ENCODE results near the gene BACE2. TPM values are rescaled to one million over a fixed set of nuclear protein-coding genes. Genes with fewer than 3 reads are reported as not detected.
A peak's percentile ranks its signal among the peaks of the same experiment; 100 is the strongest.

Gene BACE2
- total RNA-seq, 6 experiments from 2014 or later, result 4.3 to 7.9 (median 5.4) TPM

- no peak for ATAC-seq
- no peaks in the 10 kb centered on the region for H3K27me3 ChIP-seq
- no peak overlapping the region for H3K27ac ChIP-seq
- no peaks in the 10 kb centered on the region for H3K36me3 ChIP-seq
- no peak overlapping the region for H3K4me3 ChIP-seq
- no peak for DNase-seq
- TF ChIP-seq CTCF (IDR thresholded peaks at IDR 0.05) (no peak), POLR2A (IDR thresholded peaks at IDR 0.05) (no peak)
- intact Hi-C loops (cut with DNase I), result no loop called here
- no peaks in the 10 kb centered on the region for H3K9me3 ChIP-seq
- H3K4me1 ChIP-seq, result no peaks in the 10 kb centered on the region
- 49% methylated on average over 2 of the region's 6 CpGs for WGBS (ENCODE audit: insufficient coverage, low coverage, low lambda C conversion rate, missing lambda C conversion rate)
Measured at GRCh38 chr21:41208376-41208763, 40.4 kb downstream of the BACE2 start.

DNA sequence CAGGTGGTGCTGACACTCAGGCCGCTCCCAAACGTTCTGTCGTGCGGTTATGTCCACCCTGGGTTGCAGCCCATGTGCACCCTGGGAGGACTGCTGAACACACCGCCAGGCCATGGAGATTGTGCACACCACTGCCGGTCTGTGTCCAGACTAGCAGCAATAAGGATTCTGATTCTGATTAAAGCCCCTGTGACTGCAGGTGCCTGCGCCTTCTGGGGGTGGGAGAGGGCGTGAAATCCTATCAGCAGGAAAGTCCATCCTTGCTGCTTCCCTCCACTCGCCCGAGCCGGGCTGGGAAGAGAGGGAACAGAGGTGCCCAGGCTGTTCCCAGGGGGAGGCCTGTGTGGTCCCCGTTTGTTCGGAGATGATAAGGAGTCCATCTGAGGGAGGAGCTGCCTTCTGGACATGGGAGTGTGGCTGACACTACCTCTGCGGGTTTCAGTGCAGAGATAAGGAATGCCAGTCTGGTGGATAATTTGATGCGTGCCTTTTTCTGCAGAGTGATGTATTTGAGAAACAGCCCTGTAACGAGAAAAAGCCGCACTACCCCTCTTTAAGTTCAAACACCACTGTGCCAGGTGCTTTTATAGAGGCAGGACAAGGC is 41.2 kb downstream of the BACE2 start:
- Histone ChIP-seq H3K36me3 (no peaks in the 10 kb centered on the region), H3K9me3 (no peaks in the 10 kb centered on the region), H3K27ac (no peak overlapping the region), H3K27me3 (no peaks in the 10 kb centered on the region), H3K4me1 (no peaks in the 10 kb centered on the region), H3K4me3 (no peak overlapping the region)
- no peak for DNase-seq
- ATAC-seq, result peak in 1 of 4 donors; percentile 7
- intact Hi-C loops (cut with DNase I), result no loop called here
- TF ChIP-seq CTCF (IDR thresholded peaks at IDR 0.05) (no peak), POLR2A (IDR thresholded peaks at IDR 0.05) (no peak)
- 53% methylated on average over 8 of the region's 17 CpGs for WGBS (ENCODE audit: insufficient coverage, low coverage, low lambda C conversion rate, missing lambda C conversion rate)

DNA sequence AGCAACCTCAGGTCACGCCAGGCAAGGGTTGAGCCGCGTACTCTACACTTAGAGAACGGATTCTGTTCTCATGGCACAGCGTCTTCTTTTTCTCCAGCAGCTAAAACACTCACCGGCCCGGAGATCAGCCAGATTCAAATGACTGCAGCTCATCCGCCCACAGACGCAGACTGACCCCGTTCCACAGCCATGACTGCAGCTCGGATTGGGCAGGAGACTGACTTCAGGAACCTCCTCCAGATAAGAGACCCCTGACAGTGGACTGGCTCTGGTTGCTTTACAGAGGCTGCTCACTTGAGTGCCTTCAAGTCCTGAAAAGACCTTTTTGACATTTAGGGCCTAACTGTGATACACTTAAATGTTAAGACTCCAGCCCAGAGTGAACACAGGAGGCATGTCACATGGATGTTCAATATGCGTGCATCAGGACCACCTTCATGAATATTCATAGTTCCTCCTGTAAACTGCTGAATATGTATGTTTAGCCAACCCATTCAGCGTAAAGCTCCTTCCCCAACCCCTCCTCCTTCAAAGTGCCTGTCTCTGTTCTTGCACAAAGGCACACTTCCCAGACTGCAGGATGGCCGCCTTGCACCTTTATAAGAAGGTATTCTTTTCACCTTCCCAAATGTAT is 42.6 kb downstream of the BACE2 start:
- intact Hi-C loops (cut with DNase I), result no loop called here
- Histone ChIP-seq H3K4me1 (no peaks in the 10 kb centered on the region), H3K4me3 (no peak overlapping the region), H3K36me3 (no peaks in the 10 kb centered on the region), H3K27me3 (no peaks in the 10 kb centered on the region), H3K9me3 (no peaks in the 10 kb centered on the region), H3K27ac (no peak overlapping the region)
- ATAC-seq (no peak), DNase-seq (no peak)
- 62% methylated on average over 12 of the region's 14 CpGs for WGBS (ENCODE audit: insufficient coverage, low coverage, low lambda C conversion rate, missing lambda C conversion rate)
- TF ChIP-seq CTCF (IDR thresholded peaks at IDR 0.05) (no peak), POLR2A (IDR thresholded peaks at IDR 0.05) (no peak)

DNA sequence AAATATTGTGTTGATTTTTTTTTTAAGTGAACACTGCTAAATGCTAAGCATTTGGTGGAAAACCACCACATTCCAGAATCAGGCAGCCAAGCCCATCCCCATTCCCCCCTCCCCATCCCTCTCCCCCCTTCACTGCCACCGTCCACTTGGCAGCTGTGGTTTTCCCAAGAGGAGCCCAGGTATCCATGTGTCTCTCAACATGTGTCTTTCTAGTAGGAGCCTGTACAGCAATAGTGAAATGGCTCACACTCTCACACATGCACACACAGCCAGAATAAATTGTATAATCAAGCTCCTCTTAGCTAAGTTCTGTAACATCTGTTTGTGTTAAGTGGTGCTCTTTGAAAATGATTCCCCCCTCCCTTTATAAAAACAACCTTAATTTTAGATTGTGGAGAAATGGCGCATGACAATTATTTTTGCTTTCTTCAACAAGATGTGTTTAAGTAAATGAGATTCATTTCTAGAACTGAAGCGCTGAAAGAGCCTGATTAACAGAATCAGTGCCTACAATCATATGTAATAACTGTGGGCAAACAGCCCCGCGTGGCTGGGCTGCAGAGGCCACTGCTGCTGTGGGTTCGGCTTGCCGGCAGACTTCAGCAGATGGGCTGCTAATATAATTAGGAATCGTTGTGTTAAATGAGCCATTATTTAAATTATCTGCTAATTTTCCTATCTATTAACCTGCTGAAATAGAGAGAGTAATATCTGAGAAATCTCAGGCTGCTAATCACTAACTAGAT is 43.3 kb downstream of the BACE2 start:
- intact Hi-C loops (cut with DNase I), result no loop called here
- DNase-seq, result no peak
- 72% methylated on average over 8 of the region's 8 CpGs for WGBS (ENCODE audit: insufficient coverage, low coverage, low lambda C conversion rate, missing lambda C conversion rate)

More for the DNA sequence above, 43.3 kb downstream of the BACE2 start:
- Histone ChIP-seq H3K4me1 (no peaks in the 10 kb centered on the region), H3K4me3 (no peak overlapping the region), H3K9me3 (no peaks in the 10 kb centered on the region), H3K36me3 (no peaks in the 10 kb centered on the region), H3K27me3 (no peaks in the 10 kb centered on the region), H3K27ac (no peak overlapping the region)
- TF ChIP-seq CTCF (IDR thresholded peaks at IDR 0.05) (no peak), POLR2A (IDR thresholded peaks at IDR 0.05) (no peak)
- no peak for ATAC-seq

Data from right lobe of liver (tissue), 6 donors.